AG08396 (cell line): ENCODE data around the gene CISD1.

Source experiments
- DNase-seq: peaks from one replicate; pipeline ENCODE4 v3.0.0; 2012; ENCODE audit warnings: low spot score, mixed read lengths

The CISD1 gene

GRCh38 chr10:58311026-58311425 is 42.1 kb downstream of the CISD1 start:
- DNase-seq, result no peak

DNA sequence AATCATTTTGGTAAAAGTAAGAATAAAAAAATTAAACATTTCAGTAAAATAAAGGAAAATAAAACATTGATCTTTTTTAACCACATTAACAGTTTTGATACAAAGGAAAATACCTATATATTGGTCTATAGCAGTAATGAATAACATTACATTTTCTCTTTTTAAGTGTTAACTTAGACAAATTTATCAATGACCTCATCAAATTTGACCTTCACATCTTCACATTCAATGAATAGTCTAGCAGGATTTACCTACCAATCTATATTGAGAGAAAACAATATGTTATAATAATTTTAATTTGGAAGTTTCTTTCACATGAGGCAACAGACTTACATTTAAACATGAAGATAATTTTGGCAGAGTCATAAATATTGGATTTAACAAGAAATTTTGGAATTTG is 47.9 kb downstream of the CISD1 start:
- no peak for DNase-seq

- no peak for DNase-seq
These were observed 49.4 kb downstream of the CISD1 start for GRCh38 chr10:58318346-58318745.

DNA sequence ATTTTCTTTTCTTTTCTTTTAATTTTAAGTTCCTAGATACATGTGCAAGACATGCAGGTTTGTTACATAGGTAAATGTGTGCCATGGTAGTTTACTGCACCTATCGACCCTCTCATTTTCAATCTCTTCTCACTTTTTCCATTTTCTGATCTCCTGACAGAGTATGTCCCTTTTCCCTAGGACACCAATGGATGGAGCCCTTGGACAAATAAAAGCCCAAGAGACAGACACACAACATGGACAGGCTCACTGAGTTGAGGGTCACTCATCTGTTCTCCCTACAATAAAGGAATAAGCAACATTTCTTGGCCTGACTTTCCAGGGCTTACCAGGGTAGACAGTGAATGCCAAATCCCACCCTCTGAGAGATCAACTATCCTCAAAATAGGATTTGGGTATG is 50.6 kb downstream of the CISD1 start:
- DNase-seq, result no peak

DNA sequence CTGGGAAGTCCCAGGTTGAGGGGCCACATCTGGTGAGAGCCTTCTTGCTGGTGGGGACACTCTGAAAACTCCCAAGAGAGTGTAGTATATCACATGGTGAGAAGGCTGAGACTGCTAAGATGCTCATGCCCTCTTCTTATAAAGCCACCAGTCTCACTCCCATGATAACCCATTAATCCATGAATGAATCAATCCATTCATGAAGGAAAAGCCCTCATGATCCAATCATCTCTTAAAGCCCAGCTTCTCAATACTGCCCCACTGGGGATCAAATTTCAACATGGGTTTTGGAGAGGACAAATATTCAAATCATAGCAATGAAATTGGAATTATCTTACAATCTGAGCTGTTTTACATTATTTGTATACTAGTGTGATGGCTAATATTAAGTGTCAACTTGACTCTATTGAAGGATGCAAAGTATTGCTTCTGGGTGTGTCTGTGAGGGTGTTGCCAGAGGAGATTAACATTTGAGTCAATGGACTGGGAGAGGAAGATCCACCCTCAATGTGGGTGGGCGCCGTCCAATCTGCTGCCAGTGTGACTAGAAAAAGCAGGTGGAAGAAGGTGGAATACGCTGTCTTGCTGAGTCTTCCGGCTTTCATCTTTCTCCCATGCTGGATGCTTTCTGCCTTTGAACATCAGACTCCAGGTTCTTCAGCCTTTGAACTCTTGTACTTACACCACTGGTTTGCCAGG is 51.5 kb downstream of the CISD1 start:
- no peak for DNase-seq

- no peak for DNase-seq
These were observed 53.3 kb downstream of the CISD1 start for GRCh38 chr10:58322072-58322834.

GRCh38 chr10:58322835-58323209 is 53.9 kb downstream of the CISD1 start:
- no peak for DNase-seq

DNA sequence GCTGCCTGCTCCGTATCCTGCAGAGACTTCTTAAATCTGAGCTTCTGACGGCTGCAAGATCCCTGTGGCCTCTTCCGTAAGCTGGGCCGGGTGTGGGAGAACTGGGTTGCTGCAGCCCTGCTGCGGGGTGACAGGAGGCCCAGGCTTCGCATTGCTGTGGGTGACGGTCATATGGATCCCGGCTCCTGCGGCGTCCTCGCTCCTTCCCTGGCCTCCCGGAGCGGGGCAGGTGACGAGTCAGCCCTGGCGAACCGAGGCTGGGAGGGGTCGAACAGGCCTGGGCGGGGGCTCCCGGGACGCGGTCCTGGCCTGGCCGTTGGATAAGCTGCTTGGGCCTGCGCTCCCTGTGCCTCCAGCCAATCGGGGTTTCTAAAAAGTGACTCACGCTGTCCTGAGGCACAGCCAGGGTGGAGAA is 58.0 kb downstream of the CISD1 start:
- DNase-seq, result peak; percentile 55

- no peak for DNase-seq
These were observed 59.3 kb downstream of the CISD1 start for GRCh38 chr10:58328233-58328632.

- DNase-seq, result no peak
These were observed 61.5 kb downstream of the CISD1 start for GRCh38 chr10:58330431-58330830.

- DNase-seq, result no peak
These were observed 62.7 kb downstream of the CISD1 start for GRCh38 chr10:58331646-58332045.

DNA sequence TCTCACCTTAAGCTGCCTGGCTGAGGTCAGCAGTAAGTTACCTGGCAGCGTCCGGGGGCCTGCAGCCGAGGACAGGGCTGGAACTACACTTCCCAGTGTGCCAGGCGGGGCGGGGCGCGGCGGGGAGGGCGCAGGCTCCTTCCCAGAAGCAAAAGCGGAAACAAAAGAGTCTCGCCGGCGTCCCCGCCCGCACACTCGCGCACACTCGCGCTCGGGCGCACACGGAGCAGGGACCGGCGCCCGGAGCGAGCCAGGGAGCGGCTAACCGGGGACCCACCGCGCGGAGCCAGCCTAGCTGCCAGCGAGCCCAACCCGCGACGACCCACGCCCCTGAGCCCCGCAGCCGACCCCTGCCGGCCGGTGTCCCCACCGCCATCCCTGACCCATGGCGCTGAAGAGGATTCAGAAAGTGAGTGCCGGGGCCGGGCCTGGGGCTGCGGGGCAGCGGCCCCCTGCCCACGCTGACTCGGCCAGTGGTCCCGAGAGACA is 65.9 kb downstream of the CISD1 start, which contains the start of gene UBE2D1:
TSS of gene UBE2D1 (plus strand) at position 190 of the 489 bp plus-strand sequence. CDS start at position 386, 196 bp downstream.
- peak; percentile 90 for DNase-seq

GRCh38 chr10:58335306-58336005 is 66.5 kb downstream of the CISD1 start:
- DNase-seq, result peak; percentile 36

GRCh38 chr10:58336242-58336641 is 67.3 kb downstream of the CISD1 start:
- no peak for DNase-seq
